ENCODE data around the gene ARTN.

- TF ChIP-seq REST (IDR thresholded peaks at IDR 0.05; ENCODE audit: unreplicated experiment) (no peak), CTCF (conservative IDR thresholded peaks at IDR 0.05; ENCODE audit: low read depth in 2 of 2) (no peak), JUNB (IDR thresholded peaks at IDR 0.05; ENCODE audit: unreplicated experiment) (no peak), EZH2 (IDR thresholded peaks at IDR 0.05; ENCODE audit: low read depth, unreplicated experiment) (no peak), POLR2AphosphoS5 (IDR thresholded peaks at IDR 0.05; ENCODE audit: low read depth) (no peak), EZH2phosphoT487 (IDR thresholded peaks at IDR 0.05; ENCODE audit: unreplicated experiment) (no peak), CREB1 (CRISPR knock-in tag; IDR thresholded peaks at IDR 0.05; ENCODE audit: low read depth) (no peak), ETS1 (IDR thresholded peaks at IDR 0.05) (no peak)
Measured at GRCh38 chr1:43930949-43931275, 2.7 kb upstream of the ARTN start.

All from GM23338 (cell line).